CD4-positive, alpha-beta T cell treated with Interleukin-15 for 4 hours (primary cell): ENCODE results near the gene MAJIN.

Experiments used
- DNase-seq: peaks from one replicate; pipeline ENCODE4 v3.0.0-alpha.2; 2020; ENCODE audit warnings: low spot score

Gene MAJIN

DNA sequence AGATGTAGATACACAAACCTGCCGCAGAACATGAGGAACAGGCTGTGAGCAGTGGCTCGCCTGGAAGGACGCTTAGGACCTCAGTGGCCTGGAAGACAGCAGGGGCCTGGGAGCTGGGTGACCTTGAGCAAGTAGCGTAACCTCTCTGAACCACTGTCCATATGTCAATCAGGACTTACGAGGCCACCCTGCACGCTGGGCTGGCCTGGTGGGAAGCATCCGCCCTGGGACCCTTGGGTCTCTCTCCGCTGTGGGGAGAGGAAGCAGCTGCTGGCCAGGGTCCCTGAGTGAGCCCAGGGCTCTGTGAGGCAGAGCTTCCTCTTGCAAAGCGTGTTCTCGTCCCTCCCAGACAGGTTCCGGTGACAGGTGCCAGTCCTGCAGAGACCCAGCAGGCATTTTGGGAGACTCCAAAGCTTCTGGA, 79.5 kb downstream of the MAJIN start:
- DNase-seq: no peak

DNA sequence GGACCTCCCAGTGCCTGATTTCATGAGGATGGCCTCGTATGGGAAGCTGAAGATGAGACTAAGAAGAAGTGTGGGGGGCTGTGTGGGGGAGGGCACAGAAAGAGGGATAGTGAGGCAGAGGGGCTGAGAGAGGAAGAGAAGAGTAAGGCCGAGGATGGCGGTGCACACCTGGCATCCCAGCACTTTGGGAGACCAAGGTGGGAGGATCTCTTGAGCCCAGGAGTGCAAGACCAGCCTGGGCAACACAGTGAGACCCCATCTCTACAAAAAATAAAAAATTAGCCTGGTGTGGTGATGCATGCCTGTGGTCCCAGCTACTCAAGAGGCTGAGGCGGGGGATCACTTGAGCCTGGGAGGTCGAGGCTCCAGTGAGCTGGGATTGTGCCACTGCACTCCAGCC, 80.0 kb downstream of the MAJIN start:
- no peak for DNase-seq

DNA sequence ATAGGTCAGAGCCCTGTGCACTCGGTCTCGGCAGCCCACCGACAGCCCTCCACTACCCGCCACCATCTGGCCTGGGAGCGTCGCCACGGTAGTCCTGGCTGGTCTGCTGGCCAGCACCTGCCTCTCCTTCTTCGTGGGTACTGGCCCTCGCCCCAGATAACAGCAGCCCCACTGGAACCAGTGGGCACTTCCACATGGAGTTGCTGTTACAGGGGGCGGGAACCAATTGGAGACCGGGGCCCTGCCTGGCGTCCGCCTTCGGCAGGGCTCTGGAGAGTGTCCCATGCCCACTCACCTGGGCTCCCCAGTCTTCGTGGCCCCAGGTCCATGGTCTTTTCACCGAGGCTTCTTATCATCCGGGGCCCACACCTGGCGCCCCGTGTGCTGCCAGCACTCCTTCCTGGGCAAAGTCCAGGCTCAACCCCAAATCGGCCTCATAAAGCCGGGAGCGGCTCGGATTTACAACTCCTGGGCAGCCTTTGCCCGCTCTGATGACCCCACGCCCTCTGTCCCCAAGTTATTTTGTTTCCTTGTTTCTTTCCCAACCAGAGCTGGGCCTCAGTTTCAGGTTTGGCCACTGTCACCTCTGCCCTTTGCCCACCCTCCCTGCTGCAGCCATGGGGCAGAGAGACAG, 80.6 kb downstream of the MAJIN start:
- DNase-seq: no peak

DNA sequence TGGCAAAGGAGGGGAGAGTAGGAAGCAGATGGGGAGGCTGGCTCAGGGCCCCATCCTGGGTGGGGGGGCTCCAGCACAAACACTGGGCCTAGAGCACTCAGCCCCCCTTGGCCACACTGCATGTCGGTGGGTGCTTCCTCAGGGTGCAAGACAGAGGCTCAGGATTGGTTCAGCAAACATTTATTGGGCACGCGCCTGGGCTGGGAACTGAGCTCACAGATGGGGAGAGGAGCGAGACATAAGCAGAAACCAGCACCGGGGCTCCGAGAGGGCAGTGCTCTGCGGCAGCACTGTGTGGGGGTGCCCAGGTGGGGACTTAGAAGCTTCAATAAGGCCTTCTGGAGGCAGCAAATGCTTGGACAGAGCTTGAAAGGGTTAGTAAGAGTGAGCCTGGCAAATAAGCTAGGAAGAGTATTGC, 81.4 kb downstream of the MAJIN start:
- no peak for DNase-seq

DNA sequence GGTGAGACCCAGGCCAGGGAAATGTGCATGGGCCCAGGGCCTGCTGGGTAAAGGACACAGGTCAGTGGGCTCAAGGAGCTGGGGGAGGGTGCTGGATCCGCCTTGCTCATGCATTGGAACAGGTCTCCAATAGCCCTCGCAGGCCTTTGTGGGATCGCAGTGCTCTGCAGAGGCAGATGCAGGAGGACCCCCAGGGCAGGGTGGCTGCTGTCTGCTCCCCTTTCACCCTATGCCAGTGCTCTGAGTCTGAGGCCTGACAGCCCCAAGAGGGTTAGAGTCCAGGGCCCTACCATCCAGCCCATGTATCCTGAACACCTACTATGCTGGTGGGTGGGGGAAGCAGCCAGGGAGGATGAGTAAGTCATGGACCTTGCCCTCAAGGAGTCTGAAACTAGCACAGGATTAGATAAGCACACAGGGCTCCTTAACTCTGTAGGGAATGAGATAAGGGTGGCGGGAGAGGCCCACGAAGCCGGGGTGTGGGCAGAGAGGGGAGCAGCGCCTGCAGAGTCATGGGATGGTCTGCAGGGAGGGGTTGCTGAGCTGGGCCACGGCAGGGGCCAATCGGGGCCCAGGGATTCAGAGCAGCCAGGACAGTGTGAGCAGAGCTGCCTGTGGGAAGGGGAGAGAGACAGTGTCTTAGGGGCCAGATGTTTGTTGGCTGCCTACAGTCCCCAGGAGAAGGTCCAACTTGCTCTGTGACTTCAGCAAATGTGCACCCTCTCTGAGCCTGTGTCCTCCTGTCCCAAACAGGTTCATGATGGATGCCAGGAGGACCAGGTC, 83.0 kb downstream of the MAJIN start:
- no peak for DNase-seq

DNA sequence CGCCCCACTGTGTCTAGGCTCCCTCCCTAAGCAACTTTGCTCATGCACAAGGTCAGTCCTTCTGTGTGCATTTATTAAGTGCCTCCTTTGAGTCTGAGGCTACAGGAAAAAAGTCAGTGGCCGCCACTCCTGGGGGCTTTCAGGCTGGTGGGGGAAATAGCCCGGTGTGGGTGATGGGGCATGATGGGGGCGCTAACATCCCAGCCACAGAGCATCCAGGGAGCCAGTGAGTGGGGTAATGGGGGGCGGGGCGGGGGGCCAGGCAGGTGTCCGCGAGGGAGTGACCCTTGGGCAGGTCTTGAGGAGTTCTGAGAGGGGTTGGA, 83.5 kb downstream of the MAJIN start:
- no peak for DNase-seq
